Hepatocyte (in vitro differentiated cells): Measurements from ENCODE around the gene WDR70. TPM values are rescaled to one million over a fixed set of nuclear protein-coding genes. Genes with fewer than 3 reads are reported as not detected.

ENCODE experiments used
- DNase-seq: peaks from one replicate; pipeline ENCODE4 v3.0.0-alpha.2; 2016; ENCODE audit warnings: low spot score
- H2AFZ ChIP-seq: fragments of 200-600 bp; sonication (generic); 2 replicates; pipeline ENCODE4 v1.6.0; 2016; ENCODE audit warnings: antibody characterized with exemption, mild to moderate bottlenecking
- H3K27ac ChIP-seq: fragments of 200-600 bp; sonication (generic); 2 replicates; pipeline ENCODE4 v1.5.1; 2016; ENCODE audit warnings: mild to moderate bottlenecking
- H3K27me3 ChIP-seq: fragments of 200-600 bp; sonication (generic); 2 replicates; pipeline ENCODE4 v1.6.1; 2016
- H3K36me3 ChIP-seq: fragments of 200-600 bp; sonication (generic); replicated peaks from 2 replicates; pipeline ENCODE4 v1.5.1; 2016; ENCODE audit warnings: low read depth; ENCODE audit not compliant: insufficient read depth
- H3K4me1 ChIP-seq: fragments of 200-600 bp; sonication (generic); 2 replicates; pipeline ENCODE4 v1.5.1; 2016; ENCODE audit warnings: mild to moderate bottlenecking, moderate library complexity; ENCODE audit not compliant: insufficient read depth
- H3K4me2 ChIP-seq: fragments of 200-600 bp; sonication (generic); 2 replicates; pipeline ENCODE4 v1.6.0; 2016
- H3K4me3 ChIP-seq: fragments of 200-600 bp; sonication (generic); 2 replicates; pipeline ENCODE4 v1.5.1; 2016; ENCODE audit warnings: mild to moderate bottlenecking
- H3K79me2 ChIP-seq: fragments of 200-600 bp; sonication (generic); 2 replicates; pipeline ENCODE4 v1.6.0; 2017; ENCODE audit warnings: mild to moderate bottlenecking
- H3K9me2 ChIP-seq: fragments of 200-600 bp; sonication (generic); replicated peaks from 2 replicates; pipeline ENCODE4 v1.6.0; 2017; ENCODE audit warnings: mild to moderate bottlenecking; ENCODE audit not compliant: insufficient read depth
- H3K9me3 ChIP-seq: fragments of 200-600 bp; sonication (generic); 2 replicates; pipeline ENCODE4 v1.5.1; 2016; ENCODE audit warnings: low read depth, mild to moderate bottlenecking
- H4K20me1 ChIP-seq: fragments of 200-600 bp; sonication (generic); 2 replicates; pipeline ENCODE4 v1.6.0; 2016; ENCODE audit warnings: mild to moderate bottlenecking; ENCODE audit not compliant: insufficient read depth, poor library complexity, severe bottlenecking
- EZH2 ChIP-seq: fragments of 200-600 bp; sonication (generic); IDR thresholded peaks from 2 replicates; pipeline ENCODE4 v1.6.1; 2016; ENCODE audit warnings: antibody characterized with exemption, mild to moderate bottlenecking, borderline replicate concordance
- EZH2phosphoT487 ChIP-seq: fragments of 200-600 bp; sonication (generic); IDR thresholded peaks from one replicate; pipeline ENCODE4 v1.6.1; 2018; ENCODE audit warnings: antibody characterized with exemption, mild to moderate bottlenecking, low read depth, moderate library complexity; ENCODE audit not compliant: unreplicated experiment, severe bottlenecking
- WGBS: methylation state at CpG from one replicate; pipeline ENCODE4 v1.1.6; 2016; ENCODE audit warnings: low lambda C conversion rate; ENCODE audit errors: missing lambda C conversion rate; 5-methylcytosine and 5-hydroxymethylcytosine counted together
- polyA plus RNA-seq: library from polyadenylated mRNA; unstranded; fragments of >200 nt; fragmentation: Nextera tagmentation; extraction: Ambion mirVana; gene quantifications from 2 replicates; pipeline ENCODE4 v1.2.1, GENCODE V29; 2016
- total RNA-seq: library from RNA; depleted of rRNA; stranded (reverse); fragments of >200 nt; gene quantifications from 2 replicates; pipeline ENCODE4 v1.2.3, GENCODE V29; 2014
- TF ChIP-seq, protein P1 (sequence below): fragments of 200-600 bp; sonication (generic); IDR thresholded peaks from 2 replicates; pipeline ENCODE4 v1.5.1; 2016; ENCODE audit warnings: antibody characterized with exemption, mild to moderate bottlenecking; ENCODE audit not compliant: poor library complexity

The WDR70 gene
- total and polyA plus RNA-seq, 2 experiments from 2014 or later, result 22.3 to 37.0 TPM

DNA sequence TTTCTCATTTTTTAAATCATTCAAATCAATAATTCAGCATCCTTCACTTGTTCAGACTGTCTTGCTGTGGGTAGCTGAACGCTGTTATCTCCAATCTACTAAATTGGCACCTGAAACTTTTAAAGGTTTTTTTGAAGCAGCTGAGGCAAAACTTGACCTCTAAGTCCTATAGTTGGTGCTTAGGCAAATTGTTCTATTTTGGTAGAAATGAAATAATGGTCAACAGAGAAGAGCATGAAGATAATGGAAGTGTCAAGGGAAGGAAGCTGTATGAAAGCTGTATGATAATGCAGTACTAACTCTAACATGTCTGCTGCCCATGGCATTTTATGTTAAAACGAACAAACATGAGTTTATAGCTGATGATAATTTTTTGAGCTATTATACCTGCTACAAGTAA lies 322.8 kb downstream of the WDR70 start:
- Histone ChIP-seq H3K4me1 (peaks cover 4% of the 10 kb centered on the region), H3K27me3 (no peaks in the 10 kb centered on the region), H3K4me3 (no peak overlapping the region), H4K20me1 (no peaks in the 10 kb centered on the region), H3K27ac (no peak overlapping the region), H3K79me2 (no peaks in the 10 kb centered on the region), H3K36me3 (no peaks in the 10 kb centered on the region), H3K4me2 (no peak overlapping the region), H2AFZ (no peak overlapping the region), H3K9me3 (no peaks in the 10 kb centered on the region), H3K9me2 (no peaks in the 10 kb centered on the region)
- DNase-seq, result no peak
- 48% methylated on average over 2 of the region's 2 CpGs for WGBS
- TF ChIP-seq, protein P1, sequence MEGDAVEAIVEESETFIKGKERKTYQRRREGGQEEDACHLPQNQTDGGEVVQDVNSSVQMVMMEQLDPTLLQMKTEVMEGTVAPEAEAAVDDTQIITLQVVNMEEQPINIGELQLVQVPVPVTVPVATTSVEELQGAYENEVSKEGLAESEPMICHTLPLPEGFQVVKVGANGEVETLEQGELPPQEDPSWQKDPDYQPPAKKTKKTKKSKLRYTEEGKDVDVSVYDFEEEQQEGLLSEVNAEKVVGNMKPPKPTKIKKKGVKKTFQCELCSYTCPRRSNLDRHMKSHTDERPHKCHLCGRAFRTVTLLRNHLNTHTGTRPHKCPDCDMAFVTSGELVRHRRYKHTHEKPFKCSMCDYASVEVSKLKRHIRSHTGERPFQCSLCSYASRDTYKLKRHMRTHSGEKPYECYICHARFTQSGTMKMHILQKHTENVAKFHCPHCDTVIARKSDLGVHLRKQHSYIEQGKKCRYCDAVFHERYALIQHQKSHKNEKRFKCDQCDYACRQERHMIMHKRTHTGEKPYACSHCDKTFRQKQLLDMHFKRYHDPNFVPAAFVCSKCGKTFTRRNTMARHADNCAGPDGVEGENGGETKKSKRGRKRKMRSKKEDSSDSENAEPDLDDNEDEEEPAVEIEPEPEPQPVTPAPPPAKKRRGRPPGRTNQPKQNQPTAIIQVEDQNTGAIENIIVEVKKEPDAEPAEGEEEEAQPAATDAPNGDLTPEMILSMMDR, result no peak
- TF ChIP-seq EZH2 (no peak), EZH2phosphoT487 (no peak)

DNA sequence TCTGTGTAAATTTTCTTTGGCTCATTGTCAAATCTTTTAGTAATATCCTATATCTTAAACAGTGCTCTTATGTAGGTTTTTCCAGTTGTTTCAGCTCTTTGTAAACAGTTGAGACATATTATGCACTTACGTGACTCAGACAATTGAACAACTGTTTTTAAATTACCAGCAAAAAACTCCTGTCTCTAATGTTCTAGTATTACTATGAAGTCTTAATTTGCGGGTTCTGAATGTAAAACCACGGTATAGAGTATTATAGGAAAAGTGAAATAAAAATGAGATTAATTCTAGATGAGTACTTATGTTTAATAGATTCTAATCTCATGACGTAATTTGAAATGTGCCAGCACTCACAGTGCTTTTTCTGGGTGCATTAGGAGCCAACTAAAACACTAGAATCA lies 324.7 kb downstream of the WDR70 start:
- H3K9me3 ChIP-seq, result no peaks in the 10 kb centered on the region

DNA sequence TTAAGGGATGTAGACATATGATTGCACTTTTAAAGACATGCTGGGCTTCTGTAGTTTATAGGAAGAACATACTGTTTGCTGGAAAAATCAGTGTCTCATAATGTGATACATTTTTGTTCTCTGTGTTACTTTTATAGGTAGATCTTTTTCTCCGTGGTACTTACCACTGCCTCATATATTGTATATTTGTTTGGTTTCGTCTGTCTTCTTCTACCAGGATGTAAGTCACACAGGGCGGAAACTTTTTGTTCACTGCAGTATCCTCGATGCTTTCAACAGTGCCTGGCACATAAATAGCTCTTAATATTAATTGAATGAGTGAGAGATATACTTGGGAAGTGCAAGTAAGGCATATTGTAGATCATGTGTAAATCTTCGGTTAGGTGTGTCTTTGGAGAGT lies 325.3 kb downstream of the WDR70 start:
- TF ChIP-seq EZH2 (no peak), EZH2phosphoT487 (no peak)
- TF ChIP-seq, protein P1, result no peak
- no peaks in the 10 kb centered on the region for H3K9me2 ChIP-seq
- H3K36me3 ChIP-seq, result no peaks in the 10 kb centered on the region
- no peak overlapping the region for H3K27ac ChIP-seq
- H3K27me3 ChIP-seq, result no peaks in the 10 kb centered on the region
- no peak overlapping the region for H3K4me2 ChIP-seq
- H4K20me1 ChIP-seq, result no peaks in the 10 kb centered on the region
- H3K9me3 ChIP-seq, result no peaks in the 10 kb centered on the region
- DNase-seq, result no peak
- no peaks in the 10 kb centered on the region for H3K79me2 ChIP-seq
- H3K4me3 ChIP-seq, result no peak overlapping the region
- 85% methylated on average over 5 of the region's 5 CpGs for WGBS
- H3K4me1 ChIP-seq, result peaks cover 4% of the 10 kb centered on the region
- H2AFZ ChIP-seq, result no peak overlapping the region

More for the DNA sequence above, 324.7 kb downstream of the WDR70 start:
- Histone ChIP-seq H4K20me1 (no peaks in the 10 kb centered on the region), H3K27me3 (no peaks in the 10 kb centered on the region), H3K79me2 (no peaks in the 10 kb centered on the region), H2AFZ (no peak overlapping the region), H3K4me2 (no peak overlapping the region), H3K4me1 (peaks cover 4% of the 10 kb centered on the region), H3K4me3 (no peak overlapping the region), H3K36me3 (no peaks in the 10 kb centered on the region), H3K27ac (no peak overlapping the region), H3K9me2 (no peaks in the 10 kb centered on the region)
- WGBS, result 60% methylated on average over 4 of the region's 4 CpGs
- no peak for DNase-seq
- TF ChIP-seq, protein P1, result no peak
- TF ChIP-seq EZH2phosphoT487 (no peak), EZH2 (no peak)

DNA sequence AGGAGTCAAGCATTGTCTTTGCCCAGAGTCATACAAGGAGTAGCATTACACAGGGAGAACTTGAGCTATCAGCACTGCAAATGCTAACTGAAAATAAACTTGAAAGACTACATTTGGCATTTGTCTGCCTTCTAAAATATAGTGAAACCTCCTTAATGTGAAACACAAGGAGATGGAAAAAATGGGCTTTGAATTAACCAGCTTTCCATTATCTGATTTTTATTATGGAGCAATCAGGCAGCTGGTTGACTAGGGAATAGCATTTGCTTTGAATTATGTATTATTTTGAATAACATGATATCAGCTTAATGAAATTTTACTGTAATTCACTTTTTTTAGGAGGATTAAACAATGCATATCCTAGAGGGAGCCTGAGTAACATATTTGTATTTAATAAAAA lies 329.9 kb downstream of the WDR70 start:
- no peak for TF ChIP-seq EZH2
- TF ChIP-seq, protein P1, result no peak
- no peak for TF ChIP-seq EZH2phosphoT487
- no peak for DNase-seq
- Histone ChIP-seq H3K79me2 (no peaks in the 10 kb centered on the region), H3K4me2 (no peak overlapping the region), H3K27me3 (no peaks in the 10 kb centered on the region), H3K36me3 (no peaks in the 10 kb centered on the region), H3K27ac (no peak overlapping the region), H3K4me1 (peaks cover 4% of the 10 kb centered on the region), H3K4me3 (no peak overlapping the region), H4K20me1 (no peaks in the 10 kb centered on the region), H3K9me2 (no peaks in the 10 kb centered on the region), H3K9me3 (no peaks in the 10 kb centered on the region), H2AFZ (no peak overlapping the region)
